Dermis blood vessel endothelial cell (primary cell): Measurements from ENCODE around the gene ANKRD17. TPM values are rescaled to one million over a fixed set of nuclear protein-coding genes. Genes with fewer than 3 reads are reported as not detected.

Experiments
- DNase-seq: peaks from one replicate; pipeline ENCODE4 v3.0.0; 2010
- total RNA-seq: library from RNA; depleted of rRNA; stranded (reverse); fragments of >200 nt; gene quantifications from 2 replicates; pipeline ENCODE4 v1.2.3, GENCODE V29; 2014

Gene ANKRD17
- total RNA-seq, 1 donor from 2014 or later, result 56.0 TPM

DNA sequence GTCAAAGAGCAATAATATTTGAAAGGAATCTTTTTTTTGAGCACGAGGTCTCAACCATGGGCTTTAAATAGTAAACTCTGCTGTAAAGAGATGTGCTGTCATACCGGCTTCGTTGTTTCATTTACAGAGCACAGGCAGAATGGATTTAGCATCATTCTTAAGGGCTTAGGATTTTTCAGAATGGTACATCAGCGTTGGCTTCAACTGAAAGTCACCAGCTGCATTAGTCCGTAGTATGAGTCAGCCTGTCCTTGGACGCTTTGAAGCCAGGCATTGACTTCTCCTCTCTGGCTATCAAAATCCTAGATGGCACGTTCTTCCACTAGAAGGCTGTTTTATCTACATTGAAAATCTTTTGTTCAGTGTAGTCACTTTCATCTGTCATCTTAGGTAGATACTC, 212.7 kb downstream of the ANKRD17 start:
- DNase-seq, result no peak

DNA sequence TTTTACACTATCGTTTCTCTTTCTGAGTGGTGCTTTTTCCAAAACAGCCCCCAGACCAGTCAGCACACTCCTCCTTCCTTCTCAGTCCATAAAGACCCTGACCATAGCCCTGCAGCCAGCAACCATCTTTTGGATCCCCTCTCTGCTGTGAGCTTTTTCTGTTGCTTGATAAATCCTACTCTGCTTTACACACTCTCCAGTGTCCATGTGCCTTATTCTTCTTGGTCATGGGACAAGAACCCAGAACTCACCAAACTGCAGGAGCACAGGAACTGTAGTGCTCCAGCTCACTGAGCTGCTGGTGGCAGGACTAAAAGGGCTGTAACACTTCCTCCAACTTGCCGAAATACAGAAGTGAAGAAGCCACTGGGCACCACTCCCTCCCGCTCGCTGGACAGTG, 221.5 kb downstream of the ANKRD17 start:
- no peak for DNase-seq

DNA sequence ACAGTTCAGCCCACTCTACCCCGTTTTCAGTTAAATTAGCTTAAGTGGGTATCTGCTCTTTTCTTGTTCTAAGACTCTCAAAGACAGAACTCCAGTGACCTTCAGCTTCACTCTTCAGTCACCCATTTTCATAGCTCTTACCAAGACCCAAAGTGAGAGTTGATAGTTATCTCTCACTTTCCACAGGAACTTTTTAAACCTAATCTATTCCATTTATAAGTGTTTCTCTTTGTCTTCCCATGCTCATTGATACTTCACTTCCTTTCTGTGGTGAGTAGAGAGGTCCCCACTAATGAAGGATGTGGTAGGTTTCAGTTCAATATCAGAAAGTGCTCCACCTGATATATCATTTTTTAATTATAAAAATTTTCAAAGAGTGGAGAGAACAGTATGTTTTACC, 222.5 kb downstream of the ANKRD17 start:
- DNase-seq, result no peak

DNA sequence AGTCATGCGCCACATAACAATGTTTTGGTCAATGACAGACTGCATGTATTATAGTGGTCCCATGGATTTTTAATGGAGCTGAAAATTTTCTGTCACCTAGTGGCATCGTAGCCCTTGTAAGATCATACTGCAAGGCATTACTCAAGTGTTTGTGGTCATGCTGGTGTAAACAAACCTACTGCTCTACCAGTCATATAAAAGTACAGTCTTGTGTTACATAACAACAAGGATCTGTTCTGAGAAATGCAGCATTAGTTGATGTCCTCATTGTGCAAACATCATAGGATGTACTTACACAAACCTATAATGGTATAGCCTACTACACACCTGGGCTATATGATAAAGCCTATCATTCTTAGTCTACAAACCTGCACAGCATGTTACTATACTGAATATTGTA, 223.7 kb downstream of the ANKRD17 start:
- DNase-seq, result no peak

DNA sequence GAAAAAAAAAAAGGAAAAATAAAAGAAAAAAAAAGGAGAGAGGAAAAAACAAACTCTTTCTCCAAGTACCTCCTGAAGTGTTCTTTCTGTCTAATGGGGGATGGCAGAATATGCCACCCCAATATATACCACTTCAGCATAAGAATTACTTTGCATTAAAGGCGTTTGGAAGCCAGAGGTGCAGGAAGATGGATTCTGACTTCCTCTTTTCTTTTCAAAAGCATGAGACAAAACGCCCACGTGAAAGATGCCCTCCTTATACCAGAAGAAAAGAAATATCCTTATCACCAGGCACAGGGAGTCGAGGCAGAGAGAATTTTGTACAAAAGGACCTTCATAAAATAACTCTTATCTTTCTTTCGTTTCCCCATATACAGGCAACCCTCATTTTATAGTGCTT, 230.0 kb downstream of the ANKRD17 start:
- DNase-seq, result no peak

Other genes with a start within 250 kb of the ANKRD17 start
- gene COX18, start 189.1 kb downstream of the ANKRD17 start, total RNA-seq, result 10.2 and 22.9 TPM in 2 replicates
- 0.19 TPM in 1 of 2 replicates, not detected in the other for gene ALB, start 145.5 kb upstream of the ANKRD17 start, total RNA-seq
- gene AFP, start 177.4 kb upstream of the ANKRD17 start, total RNA-seq, result not detected in 2 replicates
- gene AFM, start 222.9 kb upstream of the ANKRD17 start, total RNA-seq, result not detected in 2 replicates